Ramos (cell line): ENCODE results near the gene PSMA4.
"Not testable (repeated sequence)": the region's sequence is repeated elsewhere in the genome, so short reads cannot be mapped to it uniquely, and the experiment has no call there.

ENCODE experiments used
- in situ Hi-C: fragments of 300-500 bp; cut with MboI; formaldehyde crosslinking; loops from one replicate; pipeline ENCODE4 v1.14.3; 2022; ENCODE audit warnings: low sequenced_read_pairs; ENCODE audit not compliant: unreplicated experiment

Gene PSMA4

DNA sequence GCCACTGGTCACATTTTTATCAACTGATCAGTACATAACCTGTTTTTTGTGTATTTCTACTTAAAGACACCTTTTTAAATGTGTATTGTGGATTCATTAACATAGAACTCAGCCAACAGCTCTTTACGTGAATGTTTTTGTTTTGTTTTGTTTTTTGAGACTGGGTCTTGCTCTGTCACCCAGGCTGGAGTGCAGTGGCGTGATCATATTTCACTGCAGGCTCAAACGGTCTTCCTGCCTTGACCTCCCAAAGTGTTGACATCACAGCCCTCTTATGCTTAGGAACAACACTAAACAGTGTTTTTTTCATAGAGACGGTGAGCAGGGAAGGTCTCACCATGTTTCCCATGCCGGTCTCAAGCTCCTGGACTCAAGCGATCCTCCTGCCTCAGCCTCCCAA is 9.9 kb downstream of the PSMA4 start:
- in situ Hi-C loops: no loop called here

- in situ Hi-C loops: no loop called here
These were observed 10.6 kb downstream of the PSMA4 start for GRCh38 chr15:78550815-78551214.

GRCh38 chr15:78551902-78552301 is 11.7 kb downstream of the PSMA4 start:
- in situ Hi-C loops: no loop called here

GRCh38 chr15:78552597-78552996 is 12.4 kb downstream of the PSMA4 start:
- in situ Hi-C loops: no loop called here

DNA sequence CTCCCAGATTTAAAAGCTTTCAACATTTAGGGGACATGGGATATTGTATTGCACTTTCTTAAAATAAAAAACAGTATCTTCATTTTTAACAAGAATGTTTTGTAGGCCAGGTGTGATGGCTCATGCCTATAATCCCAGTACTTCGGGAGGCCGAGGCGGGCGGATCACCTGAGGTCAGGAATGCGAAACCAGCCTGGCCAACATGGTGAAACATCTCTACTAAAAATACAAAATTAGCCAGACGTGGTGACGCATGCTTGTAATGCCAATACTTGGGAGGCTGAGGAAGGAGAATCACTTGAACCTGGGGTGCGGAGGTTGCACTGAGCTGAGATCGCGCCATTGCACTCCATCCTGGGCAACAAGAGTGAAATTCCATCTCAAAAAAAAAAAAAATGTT is 20.0 kb downstream of the PSMA4 start:
- in situ Hi-C loops: not testable (repeated sequence)

DNA sequence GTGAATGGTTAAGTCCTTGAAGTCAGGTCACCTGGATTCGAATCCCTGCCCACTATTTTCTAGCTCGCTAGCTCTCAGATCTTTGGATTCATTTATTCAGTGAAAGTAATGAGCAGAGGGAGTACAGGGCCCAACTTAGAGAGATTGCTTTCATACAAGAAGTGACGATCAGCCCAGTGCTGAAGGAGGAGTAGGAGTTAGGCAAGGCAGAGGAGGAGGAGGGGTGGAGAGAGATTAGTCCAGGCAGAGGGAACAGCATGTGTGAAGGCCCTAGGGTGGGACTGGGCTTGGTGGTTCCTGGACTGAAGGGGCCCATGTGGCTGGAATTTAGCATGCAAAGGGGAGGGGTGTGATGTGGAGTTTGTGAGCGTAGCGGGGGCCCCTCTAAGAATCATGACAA is 21.2 kb downstream of the PSMA4 start:
- in situ Hi-C loops: no loop called here

GRCh38 chr15:78563092-78563491 is 22.8 kb downstream of the PSMA4 start:
- in situ Hi-C loops: no loop called here

DNA sequence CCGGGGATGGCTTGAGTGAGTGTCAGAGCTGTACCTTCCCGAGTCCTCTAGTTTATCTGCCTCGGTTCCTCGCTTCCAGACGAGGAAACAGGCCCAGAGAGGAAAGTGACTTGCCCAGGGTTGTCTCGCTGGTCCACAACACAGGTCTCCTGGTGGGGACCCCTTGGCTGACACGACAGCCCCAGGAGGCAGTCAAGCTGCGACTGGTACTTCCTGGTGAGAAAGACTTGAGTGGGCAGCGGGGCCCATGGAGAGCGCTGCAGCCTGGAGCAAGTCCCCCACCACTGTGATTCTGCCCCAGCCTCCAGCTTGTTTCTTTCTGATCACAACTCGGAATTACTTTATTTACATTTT is 24.5 kb downstream of the PSMA4 start:
- in situ Hi-C loops: no loop called here

DNA sequence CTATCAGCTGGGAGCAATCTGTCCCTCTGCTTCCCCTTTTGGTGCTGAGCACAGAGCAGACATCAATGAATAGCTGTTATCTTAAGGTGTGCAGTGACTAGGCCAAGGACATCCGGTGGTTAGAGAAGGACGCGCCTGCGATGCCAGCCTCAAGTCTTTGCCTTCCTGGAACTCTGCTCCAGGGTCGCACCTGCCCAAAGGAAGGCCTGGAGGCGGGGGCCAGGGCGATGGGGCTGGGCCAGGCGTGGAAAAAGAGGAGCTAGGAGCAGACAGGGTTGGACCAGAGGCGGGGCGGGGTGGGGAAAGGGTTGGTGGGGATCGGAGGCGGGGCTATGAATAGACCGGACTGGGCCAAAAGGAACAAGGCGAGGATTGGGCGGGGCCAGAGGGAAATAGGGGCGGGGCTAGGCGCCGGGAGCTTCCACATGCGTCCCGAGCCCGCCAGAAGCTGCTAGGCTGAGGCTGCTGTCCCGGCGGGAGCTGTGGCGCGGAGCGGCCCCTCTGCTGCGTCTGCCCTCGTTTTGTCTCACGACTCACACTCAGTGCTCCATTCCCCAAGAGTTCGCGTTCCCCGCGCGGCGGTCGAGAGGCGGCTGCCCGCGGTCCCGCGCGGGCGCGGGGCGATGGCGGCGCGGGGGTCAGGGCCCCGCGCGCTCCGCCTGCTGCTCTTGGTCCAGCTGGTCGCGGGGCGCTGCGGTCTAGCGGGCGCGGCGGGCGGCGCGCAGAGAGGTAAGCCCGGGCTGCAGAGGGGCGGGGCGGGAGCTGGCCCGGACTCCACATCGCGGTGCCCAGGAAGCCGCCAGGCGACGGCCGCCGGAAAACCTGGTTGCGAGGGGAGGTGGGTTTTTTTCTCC is 25.1 kb downstream of the PSMA4 start, which contains the start of gene CHRNA5:
Gene CHRNA5, plus strand, starts transcription at position 424 of the 854 bp plus-strand sequence. Its CDS starts 200 bp downstream, at position 624.
- in situ Hi-C loops: no loop called here

- in situ Hi-C loops: no loop called here
These were observed 25.9 kb downstream of the PSMA4 start for GRCh38 chr15:78565951-78566774.

DNA sequence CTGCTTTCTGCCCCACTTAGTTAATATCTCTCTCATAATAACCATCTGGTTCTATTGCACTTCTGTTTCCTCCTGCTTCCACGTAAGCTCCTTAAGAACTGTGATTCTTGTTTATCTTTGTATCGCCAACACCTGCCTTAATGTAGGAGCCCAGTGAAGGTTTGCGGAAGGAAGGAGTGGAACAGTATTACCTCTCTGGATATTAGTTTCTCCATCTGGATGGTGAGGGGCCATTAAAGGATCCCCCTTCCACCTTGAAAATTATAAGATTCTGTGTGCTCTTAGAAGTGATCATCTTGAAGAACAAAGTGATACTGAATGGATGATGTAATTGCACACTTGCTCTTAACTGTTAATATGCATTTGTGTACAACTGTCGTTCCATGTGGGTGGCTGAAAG is 27.3 kb downstream of the PSMA4 start:
- in situ Hi-C loops: no loop called here

GRCh38 chr15:78570710-78571109 is 30.5 kb downstream of the PSMA4 start:
- in situ Hi-C loops: no loop called here

DNA sequence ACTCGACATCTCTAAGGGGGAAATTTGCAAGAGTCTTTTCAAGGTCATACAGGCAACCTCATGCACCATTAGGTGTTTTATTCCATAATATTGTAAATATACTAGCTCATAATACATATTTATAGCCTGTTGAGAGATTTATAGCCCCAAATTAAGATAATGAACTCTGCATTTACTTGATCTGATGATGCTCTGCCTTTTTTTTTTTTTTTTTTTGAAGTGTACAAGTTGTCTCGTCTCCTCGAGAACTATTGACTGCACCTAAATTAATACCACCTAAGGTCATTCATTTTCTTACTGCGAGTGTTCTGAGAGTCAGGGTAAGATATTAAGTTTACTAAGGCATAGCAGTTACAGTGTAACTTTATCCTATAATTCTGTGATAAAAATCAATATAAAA is 31.1 kb downstream of the PSMA4 start:
- in situ Hi-C loops: no loop called here

GRCh38 chr15:78573416-78573815 is 33.2 kb downstream of the PSMA4 start:
- in situ Hi-C loops: no loop called here

DNA sequence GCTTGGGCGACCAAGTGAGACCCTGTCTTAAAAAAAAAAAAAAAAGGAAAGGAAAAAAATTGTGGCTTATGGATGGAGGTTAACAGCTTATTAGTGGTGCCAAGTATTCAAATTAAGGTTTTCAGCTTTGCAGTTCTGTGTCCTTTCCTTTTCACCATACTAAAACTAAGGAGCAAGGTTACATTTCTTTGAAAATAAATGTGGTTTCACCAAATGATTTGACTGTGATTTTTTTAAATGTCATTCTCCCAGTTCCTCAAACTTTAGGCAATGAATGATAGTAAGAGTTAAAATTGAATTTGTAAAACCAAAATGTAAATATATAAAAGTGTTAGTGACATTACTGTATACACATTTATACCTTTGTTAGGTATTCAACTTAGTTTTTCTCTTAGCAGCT is 34.7 kb downstream of the PSMA4 start:
- in situ Hi-C loops: no loop called here

- in situ Hi-C loops: no loop called here
These were observed 57.3 kb downstream of the PSMA4 start for GRCh38 chr15:78597583-78597982.

DNA sequence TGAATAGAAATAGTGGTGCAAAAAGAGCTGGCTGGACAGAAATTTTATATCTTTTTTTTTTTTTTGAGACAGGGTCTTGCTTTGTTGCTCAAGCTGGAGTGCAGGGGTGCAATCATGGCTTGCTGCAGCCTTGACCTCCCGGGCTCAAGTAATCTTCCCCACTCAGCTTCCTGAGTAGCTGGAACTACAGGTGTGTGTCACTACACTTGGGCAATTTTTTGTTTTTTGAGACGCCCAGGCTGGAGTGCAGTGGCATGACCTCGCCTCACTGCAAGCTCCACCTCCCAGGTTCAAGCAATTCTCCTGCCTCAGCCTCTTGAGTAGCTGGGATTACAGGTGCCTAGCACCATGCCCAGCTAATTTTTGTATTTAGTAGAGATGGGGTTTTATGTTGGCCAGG is 58.1 kb downstream of the PSMA4 start:
- in situ Hi-C loops: no loop called here

GRCh38 chr15:78599189-78599588 is 58.9 kb downstream of the PSMA4 start:
- in situ Hi-C loops: no loop called here
